ENCODE results near the gene KCNQ2.

KCNQ2 gene

DNA sequence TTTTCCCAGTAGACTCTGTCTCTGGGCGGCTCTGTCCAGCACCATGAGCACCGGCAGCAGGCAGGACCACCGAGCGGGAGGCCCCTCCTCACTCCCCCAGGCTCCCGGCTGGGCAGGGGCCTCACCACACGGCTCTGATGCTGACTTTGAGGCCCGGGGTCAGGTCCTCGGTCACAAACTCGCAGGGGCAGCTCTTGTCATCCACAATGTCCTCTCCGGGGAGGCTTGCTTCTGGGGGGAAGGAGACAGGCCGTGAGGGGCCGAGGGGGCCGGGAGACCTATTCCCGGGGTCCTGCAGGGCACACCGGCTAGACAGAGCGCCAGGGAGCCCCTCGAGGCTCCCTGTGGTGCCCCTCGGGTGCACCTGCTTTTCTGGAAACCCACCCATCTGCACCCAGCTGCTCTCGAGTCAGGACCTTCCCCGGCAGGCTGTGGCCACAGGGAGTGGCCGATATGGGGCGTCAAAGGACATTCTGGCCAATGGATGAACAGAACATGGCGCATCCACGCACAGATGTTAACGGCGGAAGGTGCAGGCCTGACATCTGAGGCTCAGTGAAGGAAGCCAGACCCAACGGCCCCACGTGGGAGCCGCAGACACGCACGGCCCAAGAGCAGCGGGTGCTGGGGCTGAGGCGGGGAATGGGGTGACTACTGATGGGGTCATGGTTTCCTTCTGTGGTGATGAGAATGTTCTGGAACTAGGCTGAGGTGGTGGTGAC, 58.3 kb downstream of the KCNQ2 start:
- Histone ChIP-seq H3K9ac (no peak overlapping the region), H3K9me3 (no peaks in the 10 kb centered on the region), H3K27me3 (peaks cover 72% of the 10 kb centered on the region), H3K36me3 (no peaks in the 10 kb centered on the region), H4K20me1 (peaks cover 49% of the 10 kb centered on the region), H3K4me1 (peaks cover 27% of the 10 kb centered on the region), H3K4me2 (no peak overlapping the region), H3K27ac (no peak overlapping the region), H3K4me3 (no peak overlapping the region)
- TF ChIP-seq Cebpa-rat (IDR thresholded peaks at IDR 0.05) = no peak

DNA sequence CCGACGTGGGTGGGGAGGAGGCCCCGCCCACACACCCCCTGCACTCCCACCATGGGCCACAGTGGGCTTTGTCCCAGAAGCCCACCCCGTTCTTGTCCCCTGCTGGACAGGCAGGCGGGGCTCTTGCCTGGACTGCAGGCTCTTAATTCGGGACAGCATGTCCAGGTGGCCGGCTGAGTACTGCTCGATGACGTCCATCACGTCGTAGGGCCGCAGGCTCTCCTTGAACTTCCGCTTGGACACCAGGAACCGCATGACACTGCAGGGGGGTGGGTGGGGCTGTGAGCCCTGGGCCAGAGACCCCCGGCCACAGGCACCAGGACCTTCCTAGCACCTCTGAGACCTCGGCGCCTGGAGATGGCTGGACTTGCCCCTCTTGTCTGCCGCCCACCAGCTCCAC, 59.1 kb downstream of the KCNQ2 start:
- no peak for TF ChIP-seq Cebpa-rat (IDR thresholded peaks at IDR 0.05)
- H3K27me3 ChIP-seq = peaks cover 64% of the 10 kb centered on the region
- H3K4me1 ChIP-seq = peaks cover 27% of the 10 kb centered on the region
- H3K36me3 ChIP-seq = no peaks in the 10 kb centered on the region
- no peak overlapping the region for H3K9ac ChIP-seq
- no peak overlapping the region for H3K4me3 ChIP-seq
- no peak overlapping the region for H3K4me2 ChIP-seq
- H3K27ac ChIP-seq = no peak overlapping the region
- H3K9me3 ChIP-seq = no peaks in the 10 kb centered on the region
- peaks cover 41% of the 10 kb centered on the region for H4K20me1 ChIP-seq

DNA sequence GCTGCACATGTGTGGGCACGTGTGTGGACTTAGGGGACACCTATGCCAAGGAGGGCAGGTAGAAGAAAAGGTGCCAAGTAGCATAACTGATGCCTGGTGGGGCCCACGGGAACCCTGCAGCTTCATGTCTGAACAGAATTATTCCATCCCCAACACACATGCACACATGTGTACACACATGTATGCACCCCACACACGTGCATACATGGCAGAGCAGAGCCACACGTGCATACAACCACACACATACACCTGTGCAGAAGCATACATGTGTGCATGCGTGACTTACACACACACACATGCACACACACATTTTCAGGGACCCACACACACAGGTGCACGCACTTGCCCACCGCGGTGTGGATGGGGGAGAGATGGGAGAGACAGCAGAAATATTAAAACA, 59.6 kb downstream of the KCNQ2 start:
- H3K9me3 ChIP-seq = no peaks in the 10 kb centered on the region
- H4K20me1 ChIP-seq = peaks cover 37% of the 10 kb centered on the region
- H3K9ac ChIP-seq = no peak overlapping the region
- no peaks in the 10 kb centered on the region for H3K36me3 ChIP-seq
- H3K4me1 ChIP-seq = peaks cover 27% of the 10 kb centered on the region
- H3K27me3 ChIP-seq = peaks cover 59% of the 10 kb centered on the region
- H3K4me2 ChIP-seq = no peak overlapping the region
- TF ChIP-seq Cebpa-rat (IDR thresholded peaks at IDR 0.05) = no peak
- H3K4me3 ChIP-seq = no peak overlapping the region
- no peak overlapping the region for H3K27ac ChIP-seq

DNA sequence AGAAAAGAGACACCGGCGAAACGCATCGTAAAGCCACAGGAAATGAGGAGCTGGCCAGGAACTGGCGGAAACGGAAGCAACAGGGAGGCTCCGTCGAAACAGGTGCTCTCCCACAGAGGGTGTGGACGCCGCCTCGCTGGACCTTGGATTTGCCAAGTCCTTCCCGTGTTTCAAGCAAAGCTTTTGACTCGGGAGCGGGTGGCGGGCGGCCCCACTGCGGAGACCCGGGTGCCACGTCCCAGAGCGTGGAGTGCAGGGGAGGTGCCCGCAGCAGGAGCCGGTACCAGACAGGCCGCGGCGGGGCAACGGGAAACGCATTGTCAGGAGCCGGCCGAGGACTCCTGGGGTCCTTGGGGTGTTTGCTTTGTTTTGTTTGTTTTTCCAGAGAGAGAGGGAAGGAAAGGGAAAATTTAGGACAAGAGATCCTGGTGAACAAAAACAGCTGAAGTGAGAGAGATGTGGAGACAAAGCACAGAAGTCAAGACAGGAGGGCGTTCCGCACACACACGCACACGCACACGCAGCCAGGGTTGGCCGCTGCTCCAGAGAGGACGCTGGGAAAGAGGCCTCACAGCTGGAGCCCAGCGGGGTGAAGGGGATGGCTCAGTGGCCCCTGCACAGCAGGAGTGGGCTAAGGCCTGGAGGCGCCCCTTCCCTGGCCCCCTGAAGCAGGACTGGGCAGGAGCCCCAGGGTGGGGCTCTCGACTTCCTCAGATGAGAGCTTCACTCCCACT, 60.4 kb downstream of the KCNQ2 start:
- Histone ChIP-seq H3K36me3 (no peaks in the 10 kb centered on the region), H3K4me1 (peaks cover 27% of the 10 kb centered on the region), H3K27me3 (peaks cover 51% of the 10 kb centered on the region), H3K27ac (no peak overlapping the region), H3K4me2 (peak overlapping the region; percentile 52), H3K9me3 (no peaks in the 10 kb centered on the region), H4K20me1 (peaks cover 29% of the 10 kb centered on the region), H3K4me3 (no peak overlapping the region), H3K9ac (no peak overlapping the region)
- no peak for TF ChIP-seq Cebpa-rat (IDR thresholded peaks at IDR 0.05)

DNA sequence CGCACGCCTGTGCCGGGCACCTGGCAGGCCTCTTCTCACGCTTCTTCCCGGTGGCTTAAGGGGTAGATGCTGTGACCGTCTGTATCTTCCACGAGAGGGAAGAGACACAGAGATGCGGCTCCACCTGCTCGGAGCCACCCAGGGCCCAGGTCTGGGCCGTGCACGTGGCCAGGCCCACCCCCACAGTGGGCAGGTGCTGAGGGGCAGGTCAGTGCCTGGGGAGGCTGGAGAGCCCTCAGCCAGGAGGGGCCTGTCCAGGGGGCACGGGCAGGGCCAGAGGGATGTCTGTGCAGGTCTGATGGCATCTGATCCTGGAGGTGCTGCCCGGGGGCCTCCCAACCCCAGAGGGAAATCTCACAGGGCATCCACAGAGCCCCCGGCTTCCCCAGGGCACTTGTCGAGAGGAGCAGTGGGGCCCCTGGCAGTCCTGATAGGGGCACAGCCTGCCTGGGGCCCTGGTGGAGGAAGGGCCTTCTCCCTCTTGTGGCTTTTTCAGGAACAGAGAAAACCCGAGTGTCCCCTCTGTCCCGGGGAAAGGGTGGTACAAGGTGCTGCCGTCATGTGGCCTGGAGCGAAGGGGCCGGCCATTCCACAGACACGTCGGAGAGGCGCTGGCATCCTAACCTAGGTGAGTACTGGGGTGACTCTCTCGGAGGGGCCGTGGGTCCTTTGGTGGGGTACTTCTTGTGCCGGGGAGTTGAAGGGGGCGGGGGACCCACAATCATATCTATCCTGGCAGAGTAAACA, 61.1 kb downstream of the KCNQ2 start:
- Histone ChIP-seq H3K4me1 (peaks cover 26% of the 10 kb centered on the region), H3K4me3 (no peak overlapping the region), H3K4me2 (peak overlapping the region; percentile 52), H3K9me3 (no peaks in the 10 kb centered on the region), H3K9ac (0 out of 2 replicates have a peak overlapping the region, but pooled peaks have one; percentile 15), H3K27me3 (peaks cover 44% of the 10 kb centered on the region), H3K36me3 (no peaks in the 10 kb centered on the region), H3K27ac (no peak overlapping the region), H4K20me1 (peaks cover 21% of the 10 kb centered on the region)
- no peak for TF ChIP-seq Cebpa-rat (IDR thresholded peaks at IDR 0.05)

DNA sequence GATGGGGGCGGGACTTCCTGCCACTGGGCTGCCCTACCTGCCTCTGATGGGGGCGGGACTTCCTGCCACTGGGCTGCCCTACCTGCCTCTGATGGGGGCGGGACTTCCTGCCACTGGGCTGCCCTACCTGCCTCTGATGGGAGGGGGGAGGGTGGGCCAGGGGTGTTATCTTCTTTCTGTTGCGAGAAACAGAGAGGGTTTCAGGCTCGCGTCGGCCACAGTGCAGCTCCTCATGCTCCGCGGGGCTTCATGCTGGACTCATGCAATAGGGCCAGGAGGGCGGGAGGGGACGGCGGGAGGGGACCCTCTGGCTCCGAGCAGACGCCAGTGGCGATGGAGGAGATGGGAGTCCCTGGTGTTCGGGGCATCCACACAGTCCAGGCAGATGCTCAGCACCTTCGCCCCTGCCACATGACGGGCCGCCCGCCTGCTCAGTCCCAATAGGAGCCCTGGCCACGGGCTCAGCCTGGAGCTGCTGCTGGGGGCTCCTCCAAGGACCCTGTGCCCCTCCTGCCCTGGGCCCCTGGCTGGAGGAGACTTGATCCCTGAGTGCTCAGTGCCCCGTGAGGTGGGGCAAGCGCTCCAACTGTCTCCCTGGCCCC, 62.5 kb downstream of the KCNQ2 start:
- H3K4me2 ChIP-seq = no peak overlapping the region
- H3K4me1 ChIP-seq = peaks cover 31% of the 10 kb centered on the region
- no peak overlapping the region for H3K27ac ChIP-seq
- H3K36me3 ChIP-seq = no peaks in the 10 kb centered on the region
- no peaks in the 10 kb centered on the region for H3K9me3 ChIP-seq
- peaks cover 32% of the 10 kb centered on the region for H3K27me3 ChIP-seq
- H3K9ac ChIP-seq = no peak overlapping the region
- H4K20me1 ChIP-seq = peaks cover 13% of the 10 kb centered on the region; the same call in 1 of the 2 replicates
- TF ChIP-seq Cebpa-rat (IDR thresholded peaks at IDR 0.05) = no peak
- no peak overlapping the region for H3K4me3 ChIP-seq

DNA sequence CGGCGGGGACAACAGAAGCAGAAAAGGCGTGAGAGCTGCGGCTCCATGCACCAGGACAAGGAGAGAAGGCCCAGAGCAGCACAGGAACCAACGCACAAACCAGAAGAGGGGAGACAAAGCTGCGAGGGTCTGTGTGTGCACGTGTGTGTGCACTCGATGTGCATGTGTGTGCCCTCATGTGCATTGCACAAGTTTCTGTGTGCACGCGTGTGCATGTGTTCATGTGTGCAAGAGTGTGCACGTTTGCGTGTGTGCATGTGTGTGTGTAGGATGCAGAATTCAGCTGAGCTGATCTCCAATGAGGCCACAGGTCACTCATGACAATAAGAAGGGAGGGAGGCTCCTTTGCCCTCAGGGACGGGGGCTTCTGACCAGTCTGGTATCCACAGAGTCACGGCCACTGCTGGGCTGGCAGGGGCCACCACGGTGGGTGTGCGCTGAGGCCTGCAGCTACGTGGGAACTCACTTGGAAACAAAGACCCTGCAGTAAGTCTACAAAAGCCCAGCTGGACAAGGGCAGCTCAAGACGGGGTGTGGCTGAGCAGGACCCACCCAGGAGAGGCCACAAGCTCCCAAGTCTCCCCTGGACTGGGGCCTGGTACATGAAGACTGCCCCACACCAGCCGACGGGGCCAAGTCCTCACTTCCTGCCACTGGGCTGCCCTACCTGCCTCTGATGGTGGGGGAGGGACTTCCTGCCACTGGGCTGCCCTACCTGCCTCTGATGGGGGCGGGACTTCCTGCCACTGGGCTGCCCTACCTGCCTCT, 63.2 kb downstream of the KCNQ2 start:
- Histone ChIP-seq H3K9me3 (no peaks in the 10 kb centered on the region), H3K27me3 (peaks cover 25% of the 10 kb centered on the region), H3K4me2 (no peak overlapping the region), H3K27ac (no peak overlapping the region), H3K4me1 (peaks cover 32% of the 10 kb centered on the region), H3K9ac (no peak overlapping the region), H3K4me3 (no peak overlapping the region), H4K20me1 (peaks cover 6% of the 10 kb centered on the region; the same call in 1 of the 2 replicates), H3K36me3 (no peaks in the 10 kb centered on the region)
- no peak for TF ChIP-seq Cebpa-rat (IDR thresholded peaks at IDR 0.05)

DNA sequence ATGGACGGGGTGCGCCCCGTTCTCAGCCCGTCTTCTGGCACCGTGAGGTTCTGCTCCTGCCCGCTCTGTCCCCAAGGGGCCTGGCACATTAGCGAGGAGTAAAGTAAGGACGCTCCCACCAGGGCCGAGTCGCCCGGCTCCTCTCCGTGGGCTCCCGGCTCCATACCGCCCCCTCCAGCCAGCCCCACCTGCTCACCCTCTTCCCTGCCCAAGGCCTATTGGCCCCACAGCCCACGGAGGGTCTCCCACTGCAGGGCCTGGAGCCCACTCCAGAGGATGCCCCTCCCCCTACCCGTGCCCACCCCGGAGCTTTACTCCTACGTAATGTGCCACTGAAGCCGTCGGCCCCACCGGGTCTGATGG, 63.8 kb downstream of the KCNQ2 start:
- H3K4me1 ChIP-seq = peaks cover 37% of the 10 kb centered on the region
- no peak overlapping the region for H3K9ac ChIP-seq
- H3K9me3 ChIP-seq = no peaks in the 10 kb centered on the region
- H3K27ac ChIP-seq = no peak overlapping the region
- H4K20me1 ChIP-seq = peaks cover 6% of the 10 kb centered on the region; the same call in 1 of the 2 replicates
- H3K4me2 ChIP-seq = no peak overlapping the region
- peaks cover 20% of the 10 kb centered on the region for H3K27me3 ChIP-seq
- no peak overlapping the region for H3K4me3 ChIP-seq
- H3K36me3 ChIP-seq = no peaks in the 10 kb centered on the region
- no peak for TF ChIP-seq Cebpa-rat (IDR thresholded peaks at IDR 0.05)

Data from BLaER1 (cell line).